ENCODE measurements around the gene GTF3C5. TPM values are rescaled to one million over a fixed set of nuclear protein-coding genes. Genes with fewer than 3 reads are reported as not detected.

GTF3C5 gene
- total and polyA plus RNA-seq, 10 of the 15 experiments (the other 5 are each of a cell fraction or from before 2014, with no cell fraction given): 2.2 to 81.1 (median 68.7) TPM

DNA sequence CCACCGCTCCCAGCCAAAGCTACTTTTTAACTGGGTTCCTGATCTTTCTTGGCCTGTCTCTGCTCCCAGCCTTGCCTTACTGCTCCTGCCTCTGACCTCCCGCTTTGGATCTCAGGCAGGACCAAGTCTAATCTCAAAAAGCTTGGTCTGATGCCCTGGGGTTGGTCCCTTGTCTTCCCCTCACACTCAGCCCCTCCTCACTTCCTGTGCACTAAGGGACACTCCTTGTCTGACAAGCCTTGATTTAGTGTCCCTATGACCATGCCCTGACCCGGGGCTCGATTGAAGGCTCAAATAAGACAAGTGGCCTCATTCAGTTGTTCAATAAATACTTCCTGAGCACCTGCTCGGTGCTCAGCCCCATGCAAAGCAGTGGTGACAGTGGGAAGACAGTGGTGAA, 3.7 kb upstream of the GTF3C5 start:
- H3K4me1 ChIP-seq (ENCODE audit: control insufficient read depth, insufficient read depth, low read length): peaks cover 18% of the 10 kb centered on the region
- DNase-seq (ENCODE audit: low read depth, low spot score) (no peak), ATAC-seq (no peak), FAIRE-seq (no peak)
- no TSS peak for BruUV-seq (replicated peaks)
- H3K27ac ChIP-seq (ENCODE audit: control insufficient read depth, insufficient read depth): no peak overlapping the region
- H3K27me3 ChIP-seq (replicated peaks in 1 of 2; ENCODE audit: control insufficient read depth in 2 of 2, insufficient read depth in 2 of 2, low read length in 1 of 2): no peaks in the 10 kb centered on the region
- no peak overlapping the region for H3K9ac ChIP-seq (ENCODE audit: control insufficient read depth, insufficient read depth, low read length)
- H3K4me2 ChIP-seq (ENCODE audit: control insufficient read depth, insufficient read depth): no peak overlapping the region; the same call in 1 of the 2 replicates
- in situ Hi-C loops (cut with MboI): no loop called here
- H2AFZ ChIP-seq (ENCODE audit: control insufficient read depth, low read depth, low read length): no peak overlapping the region
- intact Hi-C loops (cut with micrococcal nuclease; ENCODE audit: unreplicated experiment): loop anchor here (10.0 kb wide), 1 partner anchor 458 kb away; no protein-coding TSS in a partner anchor
- H3K79me2 ChIP-seq (ENCODE audit: control insufficient read depth, insufficient read depth, low read length): peaks cover 24% of the 10 kb centered on the region
- H3K9me3 ChIP-seq (replicated peaks; ENCODE audit: control insufficient read depth, insufficient read depth, low read length): no peaks in the 10 kb centered on the region; the same call in 2 of the 3 replicates
- RAD21 ChIA-PET (ENCODE audit: unreplicated experiment): interaction anchor here (1.8 kb wide), 1 partner anchor 117 kb away, joined by 6 read pairs; no protein-coding TSS in a partner anchor
- H3K36me3 ChIP-seq (ENCODE audit: control insufficient read depth in 2 of 2, insufficient read depth in 2 of 2, low read length in 1 of 2): no peaks in the 10 kb centered on the region
- CTCF ChIA-PET: interaction anchor here (1.0 to 2.1 kb wide), 4 partner anchors 49 to 154 kb away, joined by 3 to 8 read pairs (median 4); partner anchors contain the start of gene GFI1B
- 42% methylated on average over 5 of the region's 5 CpGs for WGBS (ENCODE audit: insufficient coverage, insufficient replicate concordance, low lambda C conversion rate, missing lambda C conversion rate)
- SMC1A ChIA-PET (ENCODE audit: uncharacterized antibody, unreplicated experiment): no interaction called here
- POLR2A ChIA-PET: no interaction called here
- H3K4me3 ChIP-seq: no peak overlapping the region
- TF ChIP-seq PML (IDR thresholded peaks at IDR 0.05; ENCODE audit: low read length) (no peak), HCFC1 (IDR thresholded peaks at IDR 0.05; ENCODE audit: low read length) (no peak), SMAD5 (IDR thresholded peaks at IDR 0.05; ENCODE audit: low read depth) (no peak), EP300 (IDR thresholded peaks at IDR 0.05; ENCODE audit: borderline replicate concordance in 1 of 2, control insufficient read depth in 1 of 2, low read depth in 2 of 2, low read length in 2 of 2) (no peak), ZNF217 (IDR thresholded peaks at IDR 0.05) (no peak), POLR2AphosphoS5 (IDR thresholded peaks at IDR 0.05; ENCODE audit: low read length) (no peak), NR2F1 (conservative IDR thresholded peaks at IDR 0.05) (no peak)
- TF ChIP-seq, protein P1, sequence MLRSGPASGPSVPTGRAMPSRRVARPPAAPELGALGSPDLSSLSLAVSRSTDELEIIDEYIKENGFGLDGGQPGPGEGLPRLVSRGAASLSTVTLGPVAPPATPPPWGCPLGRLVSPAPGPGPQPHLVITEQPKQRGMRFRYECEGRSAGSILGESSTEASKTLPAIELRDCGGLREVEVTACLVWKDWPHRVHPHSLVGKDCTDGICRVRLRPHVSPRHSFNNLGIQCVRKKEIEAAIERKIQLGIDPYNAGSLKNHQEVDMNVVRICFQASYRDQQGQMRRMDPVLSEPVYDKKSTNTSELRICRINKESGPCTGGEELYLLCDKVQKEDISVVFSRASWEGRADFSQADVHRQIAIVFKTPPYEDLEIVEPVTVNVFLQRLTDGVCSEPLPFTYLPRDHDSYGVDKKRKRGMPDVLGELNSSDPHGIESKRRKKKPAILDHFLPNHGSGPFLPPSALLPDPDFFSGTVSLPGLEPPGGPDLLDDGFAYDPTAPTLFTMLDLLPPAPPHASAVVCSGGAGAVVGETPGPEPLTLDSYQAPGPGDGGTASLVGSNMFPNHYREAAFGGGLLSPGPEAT (IDR thresholded peaks at IDR 0.05; ENCODE audit: low read depth): no peak
- no peaks in the 10 kb centered on the region for H4K20me1 ChIP-seq (ENCODE audit: control insufficient read depth, insufficient read depth)
